ENCODE results near the gene RPL34.

DNA sequence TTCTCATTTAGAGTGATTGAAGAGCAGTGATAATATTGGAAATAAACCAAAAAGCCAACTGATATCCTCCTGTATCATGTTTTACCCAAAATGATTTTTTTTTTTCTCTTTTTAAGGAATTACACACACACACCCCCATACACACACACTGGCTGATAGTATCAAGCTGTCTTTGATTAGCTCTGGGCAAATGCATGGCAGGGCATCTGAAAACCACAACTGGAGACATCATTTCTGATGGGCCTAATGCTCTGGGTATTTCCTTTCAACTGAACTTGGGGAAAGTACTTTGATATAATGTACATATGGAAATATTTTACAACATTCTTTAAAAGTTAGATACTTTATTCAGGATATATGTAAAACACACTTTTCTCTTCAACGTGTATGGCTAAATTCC, 15.9 kb downstream of the RPL34 start:
- TF ChIP-seq REST (IDR thresholded peaks at IDR 0.05; ENCODE audit: low read depth) (no peak), FOXM1 (IDR thresholded peaks at IDR 0.05; ENCODE audit: borderline replicate concordance, low read depth) (no peak), TEAD4 (IDR thresholded peaks at IDR 0.05) (no peak), MAX (IDR thresholded peaks at IDR 0.05) (no peak)
- TF ChIP-seq, protein P1, sequence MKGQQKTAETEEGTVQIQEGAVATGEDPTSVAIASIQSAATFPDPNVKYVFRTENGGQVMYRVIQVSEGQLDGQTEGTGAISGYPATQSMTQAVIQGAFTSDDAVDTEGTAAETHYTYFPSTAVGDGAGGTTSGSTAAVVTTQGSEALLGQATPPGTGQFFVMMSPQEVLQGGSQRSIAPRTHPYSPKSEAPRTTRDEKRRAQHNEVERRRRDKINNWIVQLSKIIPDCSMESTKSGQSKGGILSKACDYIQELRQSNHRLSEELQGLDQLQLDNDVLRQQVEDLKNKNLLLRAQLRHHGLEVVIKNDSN (IDR thresholded peaks at IDR 0.05), result no peak

Data from Ishikawa (cell line).